NAMALWA (cell line): ENCODE results near the gene SDC3.

Experiments
- DNase-seq: peaks from one replicate; pipeline ENCODE4 v3.0.0-alpha.2; 2015; ENCODE audit warnings: low spot score

SDC3 gene

DNA sequence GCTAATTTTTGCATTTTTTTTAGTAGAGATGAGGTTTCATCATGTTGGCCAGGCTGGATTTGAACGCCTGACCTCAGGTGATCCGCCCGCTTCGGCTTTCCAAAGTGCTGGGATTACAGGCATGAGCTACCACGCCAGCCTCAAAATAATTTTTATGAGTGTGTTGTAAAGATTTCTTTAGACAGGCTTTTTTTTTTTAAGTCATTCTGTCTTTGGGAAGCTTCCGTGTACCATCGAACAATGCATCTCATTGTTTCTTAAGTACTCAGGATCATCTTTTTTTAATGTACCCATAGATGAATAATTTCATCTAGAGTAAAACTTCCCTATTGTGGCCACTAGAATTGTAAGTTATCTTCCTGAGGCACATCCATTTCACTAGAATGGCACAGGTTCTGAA lies 19.6 kb upstream of the SDC3 start:
- no peak for DNase-seq

DNA sequence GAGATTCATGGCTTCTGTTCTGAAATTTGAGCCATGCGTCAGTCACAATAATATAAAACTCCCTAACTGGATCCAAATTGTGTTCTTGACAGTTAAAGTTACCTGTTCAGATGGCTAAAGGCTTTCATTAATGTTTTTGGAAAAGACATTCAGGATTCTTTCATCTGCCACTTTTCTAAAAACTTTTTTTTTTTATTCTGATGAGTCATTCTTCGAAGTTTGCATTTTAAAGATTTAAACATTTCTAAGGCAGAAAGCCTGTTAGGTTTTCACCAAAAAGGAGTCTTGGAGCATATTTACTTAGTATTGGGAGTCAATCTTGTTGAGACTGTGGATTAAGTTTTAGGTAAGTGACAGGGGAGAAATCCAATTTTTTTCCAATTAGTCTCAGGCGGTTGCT lies 18.9 kb upstream of the SDC3 start:
- no peak for DNase-seq

DNA sequence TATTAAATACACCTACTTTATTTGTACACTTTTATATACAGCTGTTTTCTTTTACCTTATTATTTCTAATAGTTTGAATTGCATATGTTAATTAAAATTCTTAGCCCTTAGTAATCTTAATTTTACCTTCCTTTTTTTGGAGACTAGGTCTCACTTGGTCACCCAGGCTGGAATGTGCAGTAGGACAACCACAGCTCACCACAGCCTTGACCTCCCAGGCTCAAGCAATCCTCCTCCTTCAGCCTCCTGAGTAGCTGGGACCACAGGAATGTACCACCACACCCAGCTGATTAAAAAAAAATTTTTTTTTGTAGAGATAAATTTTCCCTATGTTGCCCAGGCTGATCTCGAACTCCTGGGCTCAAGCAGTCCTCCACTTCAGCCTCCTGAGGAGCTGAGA lies 15.0 kb upstream of the SDC3 start:
- no peak for DNase-seq

DNA sequence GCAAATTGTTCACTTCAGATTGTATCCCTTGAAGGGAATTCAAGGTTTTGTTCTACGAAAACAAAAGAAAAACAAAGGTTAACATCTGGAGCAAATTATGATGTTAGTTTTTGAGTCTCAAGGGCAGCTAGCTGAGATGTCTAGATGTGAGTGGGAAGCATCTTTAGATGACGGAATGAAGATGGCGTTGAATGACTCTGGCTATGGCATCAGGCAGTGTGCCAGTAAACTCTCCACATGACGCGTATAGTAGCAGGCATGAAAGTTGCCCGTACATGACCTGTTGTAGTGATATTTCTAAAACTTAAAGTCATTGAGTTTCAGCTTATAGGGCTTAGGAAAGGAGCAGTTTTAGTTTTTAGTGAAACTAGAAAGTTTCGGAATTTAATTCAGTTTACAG lies 12.3 kb upstream of the SDC3 start:
- DNase-seq: no peak

DNA sequence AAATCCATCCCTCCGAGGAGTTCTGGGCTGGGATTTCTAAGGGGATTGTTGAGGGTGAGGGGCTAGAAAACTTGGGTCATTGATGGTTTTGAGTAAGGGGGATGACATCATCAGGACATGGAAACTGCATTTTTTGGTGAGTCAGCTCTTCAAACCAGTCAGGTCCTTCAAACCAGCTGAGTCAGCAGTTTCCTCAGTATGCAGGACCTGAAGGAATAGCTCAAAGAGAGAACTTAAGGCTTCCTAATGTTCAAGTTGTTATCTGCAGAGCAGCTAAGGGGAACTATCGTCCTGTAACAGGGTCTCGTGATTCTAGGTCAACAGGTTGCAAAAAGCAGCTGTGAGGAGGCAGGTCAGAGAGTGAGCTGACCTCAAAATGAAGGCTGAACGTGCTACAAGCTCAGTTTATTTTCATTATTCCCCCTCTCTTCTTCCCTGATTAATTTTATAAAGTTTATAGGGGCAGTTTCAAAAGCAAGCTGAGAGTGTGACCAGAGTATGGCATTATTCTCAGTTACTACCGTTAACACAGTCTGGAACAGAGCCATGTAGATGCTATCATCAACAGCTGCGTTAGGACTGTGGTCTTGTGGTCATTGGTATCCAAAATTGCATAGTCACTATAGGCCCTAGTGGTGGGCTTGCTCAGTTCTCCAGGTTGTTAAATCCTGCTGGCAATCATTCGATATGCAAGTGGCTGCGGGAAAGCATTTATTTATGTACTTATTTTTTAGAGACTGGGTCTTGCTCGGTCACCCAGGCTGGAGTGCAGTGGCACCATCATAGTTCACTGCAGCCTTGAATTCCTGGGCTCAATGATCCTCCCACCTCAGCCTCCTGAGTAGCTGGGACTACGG lies 10.7 kb upstream of the SDC3 start:
- peak; percentile 42 for DNase-seq

DNA sequence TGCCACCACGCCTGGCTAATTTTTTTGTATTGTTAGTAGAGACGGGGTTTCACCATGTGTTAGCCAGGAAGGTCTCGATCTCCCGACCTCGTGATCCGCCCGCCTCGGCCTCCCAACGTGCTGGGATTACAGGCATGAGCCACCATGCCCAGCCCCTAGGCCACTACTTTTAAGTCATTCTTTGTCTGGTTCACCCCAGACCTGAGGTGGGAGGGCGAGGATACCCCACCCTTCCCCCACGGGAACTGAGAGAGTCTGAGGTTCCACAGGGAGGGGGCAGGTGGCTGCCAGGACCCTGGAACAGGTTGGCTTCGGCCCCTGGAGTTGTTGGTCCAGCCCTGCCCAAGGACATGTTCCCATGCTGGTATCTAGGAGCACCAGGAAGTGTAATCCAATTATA lies 7.7 kb upstream of the SDC3 start:
- DNase-seq: no peak

DNA sequence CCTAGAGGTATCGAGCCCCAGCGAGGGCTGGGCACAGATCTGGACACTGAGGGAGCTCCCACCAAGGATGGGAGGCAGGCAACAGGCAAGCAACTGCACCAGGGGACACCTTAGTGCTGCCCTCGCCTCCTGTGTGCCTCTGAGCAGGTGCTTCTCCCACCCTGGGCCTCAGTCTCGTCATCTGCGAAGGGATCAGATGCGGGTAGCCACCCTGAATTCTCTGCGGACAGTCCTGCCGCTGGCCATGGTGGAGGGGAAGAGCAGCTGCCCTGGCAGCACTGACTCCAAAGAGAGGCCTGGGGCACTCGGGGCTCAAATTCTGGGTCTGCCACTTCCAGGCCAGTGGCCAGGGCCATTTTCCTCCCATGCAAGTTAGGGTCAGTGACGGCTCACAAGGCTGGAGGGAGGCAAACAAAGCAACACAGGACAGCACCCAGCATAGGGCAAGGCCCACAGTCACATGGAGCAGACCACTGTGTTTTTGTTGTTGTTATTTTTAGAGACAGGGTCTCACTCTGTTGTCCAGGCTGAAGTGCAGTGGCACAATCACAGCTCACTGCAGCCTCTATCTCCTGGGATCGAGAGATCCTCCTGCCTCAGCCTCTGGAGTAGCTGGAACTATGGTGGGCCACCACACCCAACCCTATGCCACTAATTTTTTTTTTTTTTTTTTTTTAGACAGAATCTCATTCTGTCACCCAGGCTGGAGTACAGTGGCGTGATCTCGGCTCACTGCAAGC lies 7.1 kb upstream of the SDC3 start:
- DNase-seq: no peak

DNA sequence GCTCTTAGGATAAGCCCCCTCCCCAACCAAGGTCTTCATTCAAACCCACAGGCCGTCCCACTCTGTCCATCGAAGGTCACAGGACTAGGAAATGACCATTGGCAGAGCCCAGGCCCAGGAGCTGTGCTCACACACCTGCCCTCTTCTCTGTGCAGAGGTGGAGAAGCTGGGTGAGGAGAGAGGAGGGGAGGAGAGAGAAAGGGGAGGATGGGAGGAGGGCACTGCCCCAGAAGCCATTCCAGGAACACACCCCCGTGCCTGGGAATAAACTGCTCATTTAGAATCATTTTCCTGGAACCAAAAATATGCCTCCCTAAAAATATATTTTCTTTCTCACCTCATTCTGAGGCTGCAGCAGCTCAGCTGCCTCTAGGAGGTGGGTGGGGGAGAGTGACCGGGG lies 6.4 kb upstream of the SDC3 start:
- DNase-seq: no peak

DNA sequence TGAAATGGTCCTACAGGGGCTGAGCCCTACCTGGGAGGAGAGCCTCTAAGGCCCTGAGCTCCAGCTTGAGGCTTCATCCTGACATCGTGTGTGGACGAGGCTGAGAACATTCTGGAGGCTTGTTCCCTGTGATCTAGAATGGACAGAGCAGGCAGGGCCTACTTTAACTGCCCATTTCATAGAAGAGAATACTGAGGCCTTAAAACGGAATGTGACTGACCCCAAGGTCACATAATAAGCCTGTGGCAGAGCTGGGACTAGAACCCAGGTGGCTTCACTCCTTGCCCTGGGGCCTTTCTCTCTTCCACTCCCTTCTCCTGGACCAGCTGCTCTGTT lies 6.0 kb upstream of the SDC3 start:
- no peak for DNase-seq

DNA sequence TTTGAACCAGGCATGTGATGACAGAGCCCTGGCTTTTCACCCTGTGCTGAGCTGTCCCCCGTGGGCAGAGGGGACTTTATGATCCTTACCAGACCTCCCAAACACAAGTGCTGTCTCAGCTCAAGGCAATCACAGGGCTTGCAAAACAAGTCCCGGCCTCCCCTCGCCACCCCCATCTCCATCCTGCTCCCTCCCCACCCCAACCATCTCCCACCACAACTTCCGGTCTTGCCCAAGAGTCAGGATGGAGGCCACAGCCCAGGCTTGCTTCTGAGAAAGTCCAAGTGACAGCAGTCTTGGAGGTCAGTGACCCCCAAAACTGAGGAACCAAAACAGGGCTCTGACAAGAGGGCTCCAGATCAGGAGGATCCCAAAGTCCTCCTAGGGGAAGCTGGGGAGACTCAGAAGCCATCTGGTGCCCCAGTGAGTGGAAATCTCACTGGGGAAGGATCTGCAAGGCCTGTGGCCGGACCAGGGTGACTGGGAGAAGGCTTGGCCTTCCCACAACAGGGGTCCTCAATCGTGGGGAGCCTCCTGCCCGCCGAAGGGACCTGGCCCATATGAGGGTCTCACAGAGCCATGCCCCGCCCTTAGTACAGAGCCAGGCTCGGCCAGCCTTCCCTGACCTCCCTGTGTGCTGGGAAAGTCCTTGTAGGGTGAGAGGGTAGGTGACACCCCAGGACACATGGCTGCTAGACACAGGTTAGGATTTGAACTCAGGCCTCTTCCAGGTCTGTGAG lies 4.5 kb upstream of the SDC3 start:
- no peak for DNase-seq

DNA sequence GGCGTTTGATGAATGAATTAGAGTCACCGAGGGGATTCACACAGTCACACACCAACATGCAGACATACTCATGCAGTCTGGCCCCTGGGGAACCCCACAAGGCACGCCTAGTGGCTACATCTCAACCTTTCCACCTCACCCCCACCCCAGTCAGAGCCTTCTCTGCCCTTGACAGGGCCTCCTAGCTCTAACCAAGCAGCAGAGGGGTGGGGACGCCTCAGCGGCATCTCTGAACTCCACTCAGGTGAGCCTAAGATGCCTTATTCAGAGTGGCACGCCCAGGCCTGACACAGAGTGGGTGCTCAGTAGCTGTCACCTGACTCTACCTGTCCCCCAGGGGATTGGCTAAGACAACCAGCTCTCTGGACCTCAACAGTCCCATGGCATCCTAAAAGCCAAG lies 3.7 kb upstream of the SDC3 start:
- no peak for DNase-seq

DNA sequence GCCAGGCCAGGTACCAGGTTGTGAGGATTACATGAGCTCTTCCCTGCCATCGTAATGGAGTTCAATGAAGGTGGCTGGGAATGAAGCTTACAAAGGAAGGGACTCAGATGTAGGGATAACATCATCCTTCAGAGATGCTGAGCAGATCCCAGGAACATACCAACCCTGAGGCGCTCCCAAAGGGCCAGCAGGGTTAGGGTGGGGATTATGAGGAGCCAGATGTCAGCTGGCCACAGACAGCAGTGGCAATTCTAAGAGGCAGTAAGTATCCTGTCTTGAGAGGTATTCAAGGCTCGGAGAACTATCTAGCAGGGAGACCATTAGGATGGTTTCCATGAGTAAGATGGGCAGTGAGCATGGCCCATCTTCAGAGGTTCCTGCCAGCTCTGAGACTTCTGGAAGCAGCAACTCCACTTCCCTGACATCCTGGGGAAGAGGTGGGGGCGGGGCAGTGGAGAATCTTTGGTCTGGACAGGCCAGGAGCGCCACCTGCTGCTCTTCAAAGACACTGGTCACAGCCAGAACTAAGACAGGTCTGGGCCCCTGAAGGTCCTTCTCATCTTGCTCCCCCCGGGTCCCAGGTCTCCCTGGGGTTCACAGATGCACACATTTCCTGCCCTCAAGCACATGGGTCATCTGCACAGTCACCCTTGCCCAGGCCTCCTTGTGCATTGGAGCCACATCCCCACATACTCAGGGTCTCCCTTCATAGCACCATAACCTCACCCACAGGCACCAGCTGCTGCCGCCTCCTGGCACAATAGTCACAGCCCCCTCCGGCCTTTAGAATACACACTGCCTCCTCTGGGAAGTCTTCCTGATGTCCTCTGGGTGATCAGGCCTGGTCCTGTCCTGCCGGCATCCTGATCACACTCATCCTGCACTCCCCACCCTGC lies 2.7 kb upstream of the SDC3 start:
- DNase-seq: peak; percentile 68

DNA sequence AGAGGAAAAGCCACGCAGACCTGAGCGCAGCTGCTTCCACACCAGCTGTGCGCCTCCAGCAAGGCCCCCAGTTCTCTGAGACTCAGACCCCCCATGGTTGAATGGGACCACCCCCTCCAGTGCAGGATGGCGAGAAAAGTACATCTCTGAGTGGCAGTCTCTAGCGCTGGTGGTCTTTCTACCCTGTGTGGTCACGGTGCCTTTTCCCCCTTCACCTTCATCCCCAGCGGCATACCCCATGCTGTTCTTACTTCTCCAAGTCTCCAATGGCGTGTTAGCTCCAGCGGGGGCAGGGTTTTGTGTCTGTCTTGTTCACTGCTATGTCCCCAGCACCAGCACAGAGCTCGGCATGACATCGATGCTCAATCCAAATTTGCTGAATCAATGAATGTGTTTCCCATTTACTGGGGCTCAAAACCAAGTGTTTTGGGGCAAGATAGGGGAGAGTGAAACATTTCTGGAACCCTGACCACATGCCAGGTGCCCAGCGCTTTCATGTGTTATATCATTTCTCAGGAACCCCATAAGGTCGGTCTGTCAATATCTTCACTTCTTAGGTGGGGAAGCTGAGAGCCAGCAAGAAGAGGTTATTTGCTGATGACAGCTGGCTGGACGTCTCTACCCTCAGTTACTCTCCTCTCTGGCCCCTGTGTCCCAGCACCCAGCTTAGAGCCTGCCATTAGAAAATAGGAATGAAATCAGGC lies 959 bp upstream of the SDC3 start:
- DNase-seq: peak; percentile 36

DNA sequence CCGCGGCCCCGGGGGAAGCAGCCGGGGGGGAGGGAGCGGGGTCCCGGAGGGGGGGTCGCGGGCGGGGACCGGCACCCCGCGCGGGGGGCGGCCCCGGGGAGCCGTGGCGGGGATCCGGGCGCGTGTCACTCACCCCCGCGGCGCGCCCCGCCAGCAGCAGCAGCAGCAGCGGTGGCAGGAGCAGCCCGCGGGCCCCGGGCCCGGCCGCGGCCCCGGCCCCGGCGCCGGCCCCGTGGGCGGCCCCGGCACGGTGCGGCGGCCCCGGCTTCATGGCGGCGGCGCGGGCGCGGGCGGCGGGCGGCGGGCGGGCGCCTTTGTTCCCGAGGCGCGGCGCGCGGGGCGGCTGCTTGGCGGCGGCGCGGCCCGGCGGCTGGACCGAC lies 252 bp downstream of the SDC3 start:
- no peak for DNase-seq

DNA sequence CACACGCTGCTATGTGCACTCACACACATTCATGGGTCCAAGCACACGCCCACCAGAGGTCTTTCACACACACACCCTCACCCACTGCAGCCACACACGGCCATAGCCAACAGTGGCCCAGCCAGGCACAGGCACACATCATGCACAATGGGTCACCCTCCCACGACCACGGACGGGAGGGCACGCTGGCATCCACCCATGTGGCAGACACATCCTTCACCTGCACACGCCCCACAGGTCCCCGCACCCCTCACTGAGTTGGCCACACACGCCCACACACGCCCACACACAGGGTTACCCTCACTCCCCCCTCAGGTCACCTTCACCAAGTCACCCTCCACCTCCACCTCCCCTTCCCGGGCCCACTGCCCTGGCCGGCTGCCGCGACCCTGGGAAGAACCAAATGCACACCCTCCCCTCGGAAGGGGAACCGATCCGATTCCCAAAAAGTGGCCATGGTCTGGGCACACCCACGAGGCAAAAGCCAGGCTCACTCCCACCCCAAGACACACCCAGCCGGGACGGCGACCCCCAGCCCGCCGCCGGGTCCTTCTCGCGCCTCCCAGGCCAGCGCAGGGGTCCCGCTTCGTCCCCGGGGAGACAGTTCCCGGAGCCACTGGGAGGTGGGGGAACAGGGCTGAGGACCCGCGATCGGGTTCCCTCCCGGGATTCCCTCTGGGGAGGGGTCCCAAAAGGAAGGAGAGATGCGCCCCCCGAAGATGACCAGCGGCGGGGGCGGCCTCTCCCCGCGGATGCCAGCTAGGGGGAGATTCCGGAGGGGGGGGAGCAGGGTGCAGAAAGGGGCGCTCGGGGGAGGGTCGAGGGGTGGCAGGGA lies 860 bp downstream of the SDC3 start:
- no peak for DNase-seq

DNA sequence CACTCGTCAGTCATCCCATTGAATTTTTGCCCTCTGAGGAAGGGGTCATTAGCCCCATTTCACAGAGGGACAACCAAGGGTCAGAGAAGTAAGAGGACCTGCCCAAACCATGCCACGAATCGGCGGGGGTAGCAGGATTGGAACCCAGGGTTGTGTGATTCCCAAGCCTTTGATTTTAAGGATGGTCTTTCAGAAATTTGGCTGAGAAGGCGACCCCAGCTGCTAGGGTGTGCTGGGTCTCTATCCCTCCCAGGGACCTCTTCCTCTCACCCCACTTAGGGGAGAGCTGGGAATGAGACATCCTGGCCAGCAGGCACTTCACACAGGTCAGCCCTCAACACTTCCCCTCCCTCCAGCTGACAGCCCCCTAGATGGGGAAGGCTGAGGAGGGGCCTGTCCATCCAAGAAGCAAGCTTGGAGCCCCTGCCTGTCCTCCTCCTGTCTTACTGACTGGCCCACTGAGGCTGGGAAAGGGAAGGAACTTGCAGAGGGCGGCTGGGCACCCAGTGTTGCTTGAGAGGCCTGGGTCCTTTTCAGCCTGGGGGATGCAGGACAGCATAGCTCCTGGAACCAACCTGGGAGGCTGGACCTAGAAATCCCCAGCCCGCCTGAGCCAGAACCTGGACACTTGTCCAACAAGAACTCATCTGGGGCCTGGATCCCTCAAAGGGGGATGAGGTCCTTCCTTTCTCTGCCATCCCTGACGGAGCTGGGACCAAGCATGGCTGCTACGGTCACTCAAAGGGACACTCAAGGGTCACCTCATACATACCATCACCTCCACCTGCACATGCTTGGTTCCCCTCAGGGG lies 1.7 kb downstream of the SDC3 start:
- DNase-seq: no peak

DNA sequence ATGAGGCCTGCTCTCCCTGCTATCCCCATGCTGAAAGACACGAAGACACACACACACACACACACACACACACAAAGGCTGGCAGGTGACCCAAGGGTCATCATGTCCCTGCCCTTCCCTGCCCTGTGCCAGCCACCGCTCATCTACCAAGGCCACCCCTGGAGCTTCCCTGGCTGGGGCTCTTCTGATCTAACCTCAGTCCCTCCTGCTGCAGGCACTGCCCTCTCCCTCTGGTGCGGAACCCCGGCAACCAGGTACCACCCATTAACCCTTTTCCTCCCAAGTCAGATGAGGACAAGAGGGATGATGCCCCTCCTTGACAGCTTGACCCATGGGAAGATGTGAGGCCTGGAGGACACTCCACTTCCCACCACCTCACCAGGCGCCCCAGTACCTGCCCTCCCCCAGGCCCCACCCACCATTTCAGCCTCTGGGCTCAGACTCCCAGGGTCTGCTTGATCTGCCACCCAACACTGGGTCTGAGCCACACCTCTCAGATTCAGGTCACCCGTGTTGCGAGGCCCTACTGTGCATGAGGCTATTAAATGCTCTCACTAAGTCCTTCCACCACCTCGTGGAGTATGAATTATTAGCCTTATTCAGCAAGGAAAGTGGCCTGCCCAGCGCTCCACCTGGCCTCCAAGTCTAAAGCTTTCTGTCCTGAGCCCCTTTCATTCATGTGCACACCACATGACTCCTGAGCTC lies 2.5 kb downstream of the SDC3 start:
- no peak for DNase-seq

DNA sequence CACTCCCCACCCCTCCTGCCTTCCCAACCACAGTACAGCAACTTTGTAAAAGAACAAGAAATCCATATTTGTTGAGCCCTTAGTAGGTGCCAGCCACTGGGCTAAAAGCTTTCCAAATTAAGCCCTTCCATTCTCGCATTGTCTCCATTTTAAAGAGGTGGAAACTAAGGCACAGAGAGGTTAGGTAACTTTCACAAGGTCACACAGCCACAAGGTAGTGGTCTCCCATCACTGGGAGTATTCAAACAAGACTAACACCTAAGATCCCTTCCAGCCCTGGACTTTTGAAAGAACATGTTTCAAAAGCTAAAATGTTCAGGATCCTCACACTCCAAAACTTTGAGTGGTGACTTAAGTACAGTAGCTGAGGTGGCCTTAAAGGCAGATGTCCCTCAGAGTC lies 3.2 kb downstream of the SDC3 start:
- DNase-seq: no peak

DNA sequence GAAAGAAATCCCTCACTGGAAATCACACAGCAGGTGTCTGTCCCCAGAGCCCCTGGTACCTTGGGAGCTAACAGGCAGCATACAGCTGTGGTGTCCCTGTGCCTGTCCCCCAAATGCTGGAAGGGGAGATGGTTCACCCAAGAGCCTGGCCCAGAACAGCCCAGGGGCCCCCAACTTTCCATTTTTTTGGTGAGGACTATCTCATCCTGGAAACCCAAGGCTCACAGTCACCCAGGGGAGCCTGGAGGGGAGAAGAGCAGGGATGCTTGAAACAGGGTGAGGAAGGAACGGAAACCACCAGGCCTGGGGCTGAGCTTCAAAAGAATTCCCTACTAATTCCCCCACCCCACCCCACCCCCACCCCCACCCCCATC lies 3.6 kb downstream of the SDC3 start:
- no peak for DNase-seq
